HG02623 (cell line): ENCODE data around the gene ASIC4.

Source experiments
- ATAC-seq: cut with Tn5 transposase; IDR thresholded peaks from one replicate; pipeline ENCODE4 v1.9.1; 2021; ENCODE audit warnings: moderate library complexity; ENCODE audit not compliant: unreplicated experiment

Gene ASIC4

DNA sequence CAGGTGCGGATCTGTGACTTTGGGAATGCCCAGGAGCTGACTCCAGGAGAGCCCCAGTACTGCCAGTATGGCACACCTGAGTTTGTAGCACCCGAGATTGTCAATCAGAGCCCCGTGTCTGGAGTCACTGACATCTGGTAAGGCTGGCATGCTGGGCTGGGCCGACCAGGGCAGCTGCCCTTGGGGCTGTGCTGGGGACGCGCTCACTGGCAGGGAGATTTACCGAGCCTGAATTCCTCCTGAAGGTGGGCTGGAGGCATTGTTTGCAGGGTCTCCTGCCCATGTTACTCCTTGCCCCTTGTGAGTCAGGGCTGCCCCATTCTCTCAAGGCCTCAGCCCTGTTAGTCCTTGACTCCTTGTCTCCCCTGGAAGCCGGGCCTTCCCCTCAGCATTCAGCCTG, 34.3 kb upstream of the ASIC4 start:
- ATAC-seq = no peak

DNA sequence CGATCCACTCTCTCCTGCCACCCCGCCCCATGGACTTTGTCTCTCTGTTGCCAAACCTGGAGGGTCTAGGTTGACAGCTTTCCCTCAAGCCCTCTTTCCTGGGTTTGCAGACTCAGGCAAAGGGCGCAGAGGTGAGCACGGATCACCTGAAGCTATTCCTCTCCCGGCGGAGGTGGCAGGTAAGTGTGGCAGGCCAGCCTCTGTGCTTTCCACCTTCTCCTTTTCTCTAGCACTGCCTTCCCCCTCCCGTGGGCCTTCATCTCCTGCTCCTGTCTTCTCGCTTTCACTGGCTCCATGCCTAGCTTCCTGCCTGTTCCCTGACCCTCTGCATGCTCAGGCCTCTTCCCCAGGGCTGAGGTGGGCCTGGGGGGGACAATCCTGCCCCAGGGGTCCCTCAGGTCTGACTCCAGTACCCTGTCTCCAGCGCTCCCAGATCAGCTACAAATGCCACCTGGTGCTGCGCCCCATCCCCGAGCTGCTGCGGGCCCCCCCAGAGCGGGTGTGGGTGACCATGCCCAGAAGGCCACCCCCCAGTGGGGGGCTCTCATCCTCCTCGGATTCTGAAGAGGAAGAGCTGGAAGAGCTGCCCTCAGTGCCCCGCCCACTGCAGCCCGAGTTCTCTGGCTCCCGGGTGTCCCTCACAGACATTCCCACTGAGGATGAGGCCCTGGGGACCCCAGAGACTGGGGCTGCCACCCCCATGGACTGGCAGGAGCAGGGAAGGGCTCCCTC, 31.4 kb upstream of the ASIC4 start:
- no peak for ATAC-seq

DNA sequence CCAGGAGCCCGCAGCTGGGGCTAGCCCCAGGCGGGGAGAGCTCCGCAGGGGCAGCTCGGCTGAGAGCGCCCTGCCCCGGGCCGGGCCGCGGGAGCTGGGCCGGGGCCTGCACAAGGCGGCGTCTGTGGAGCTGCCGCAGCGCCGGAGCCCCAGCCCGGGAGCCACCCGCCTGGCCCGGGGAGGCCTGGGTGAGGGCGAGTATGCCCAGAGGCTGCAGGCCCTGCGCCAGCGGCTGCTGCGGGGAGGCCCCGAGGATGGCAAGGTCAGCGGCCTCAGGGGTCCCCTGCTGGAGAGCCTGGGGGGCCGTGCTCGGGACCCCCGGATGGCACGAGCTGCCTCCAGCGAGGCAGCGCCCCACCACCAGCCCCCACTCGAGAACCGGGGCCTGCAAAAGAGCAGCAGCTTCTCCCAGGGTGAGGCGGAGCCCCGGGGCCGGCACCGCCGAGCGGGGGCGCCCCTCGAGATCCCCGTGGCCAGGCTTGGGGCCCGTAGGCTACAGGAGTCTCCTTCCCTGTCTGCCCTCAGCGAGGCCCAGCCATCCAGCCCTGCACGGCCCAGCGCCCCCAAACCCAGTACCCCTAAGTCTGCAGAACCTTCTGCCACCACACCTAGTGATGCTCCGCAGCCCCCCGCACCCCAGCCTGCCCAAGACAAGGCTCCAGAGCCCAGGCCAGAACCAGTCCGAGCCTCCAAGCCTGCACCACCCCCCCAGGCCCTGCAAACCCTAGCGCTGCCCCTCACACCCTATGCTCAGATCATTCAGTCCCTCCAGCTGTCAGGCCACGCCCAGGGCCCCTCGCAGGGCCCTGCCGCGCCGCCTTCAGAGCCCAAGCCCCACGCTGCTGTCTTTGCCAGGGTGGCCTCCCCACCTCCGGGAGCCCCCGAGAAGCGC, 30.6 kb upstream of the ASIC4 start:
- no peak for ATAC-seq

DNA sequence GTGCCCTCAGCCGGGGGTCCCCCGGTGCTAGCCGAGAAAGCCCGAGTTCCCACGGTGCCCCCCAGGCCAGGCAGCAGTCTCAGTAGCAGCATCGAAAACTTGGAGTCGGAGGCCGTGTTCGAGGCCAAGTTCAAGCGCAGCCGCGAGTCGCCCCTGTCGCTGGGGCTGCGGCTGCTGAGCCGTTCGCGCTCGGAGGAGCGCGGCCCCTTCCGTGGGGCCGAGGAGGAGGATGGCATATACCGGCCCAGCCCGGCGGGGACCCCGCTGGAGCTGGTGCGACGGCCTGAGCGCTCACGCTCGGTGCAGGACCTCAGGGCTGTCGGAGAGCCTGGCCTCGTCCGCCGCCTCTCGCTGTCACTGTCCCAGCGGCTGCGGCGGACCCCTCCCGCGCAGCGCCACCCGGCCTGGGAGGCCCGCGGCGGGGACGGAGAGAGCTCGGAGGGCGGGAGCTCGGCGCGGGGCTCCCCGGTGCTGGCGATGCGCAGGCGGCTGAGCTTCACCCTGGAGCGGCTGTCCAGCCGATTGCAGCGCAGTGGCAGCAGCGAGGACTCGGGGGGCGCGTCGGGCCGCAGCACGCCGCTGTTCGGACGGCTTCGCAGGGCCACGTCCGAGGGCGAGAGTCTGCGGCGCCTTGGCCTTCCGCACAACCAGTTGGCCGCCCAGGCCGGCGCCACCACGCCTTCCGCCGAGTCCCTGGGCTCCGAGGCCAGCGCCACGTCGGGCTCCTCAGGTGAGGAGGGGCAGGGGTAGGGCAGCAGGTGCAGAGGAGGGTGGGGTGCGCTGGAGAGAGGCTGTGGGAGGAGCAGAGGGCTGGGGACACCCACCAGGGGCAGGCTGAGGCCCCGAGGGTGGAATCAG, 29.7 kb upstream of the ASIC4 start:
- no peak for ATAC-seq

DNA sequence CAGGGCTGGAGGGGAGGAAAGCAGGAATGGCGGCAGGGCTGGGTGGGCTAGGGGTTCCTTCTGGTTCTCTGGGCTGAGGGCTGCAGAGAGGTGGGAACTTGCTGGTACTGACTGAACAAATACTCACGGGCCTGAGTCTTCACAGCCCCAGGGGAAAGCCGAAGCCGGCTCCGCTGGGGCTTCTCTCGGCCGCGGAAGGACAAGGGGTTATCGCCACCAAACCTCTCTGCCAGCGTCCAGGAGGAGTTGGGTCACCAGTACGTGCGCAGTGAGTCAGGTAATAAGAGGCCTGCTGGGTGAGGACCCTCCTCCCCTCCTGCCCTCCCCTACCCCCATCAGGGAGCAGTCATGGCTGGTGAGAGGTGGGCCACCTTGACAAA, 29.1 kb upstream of the ASIC4 start:
- ATAC-seq = no peak

DNA sequence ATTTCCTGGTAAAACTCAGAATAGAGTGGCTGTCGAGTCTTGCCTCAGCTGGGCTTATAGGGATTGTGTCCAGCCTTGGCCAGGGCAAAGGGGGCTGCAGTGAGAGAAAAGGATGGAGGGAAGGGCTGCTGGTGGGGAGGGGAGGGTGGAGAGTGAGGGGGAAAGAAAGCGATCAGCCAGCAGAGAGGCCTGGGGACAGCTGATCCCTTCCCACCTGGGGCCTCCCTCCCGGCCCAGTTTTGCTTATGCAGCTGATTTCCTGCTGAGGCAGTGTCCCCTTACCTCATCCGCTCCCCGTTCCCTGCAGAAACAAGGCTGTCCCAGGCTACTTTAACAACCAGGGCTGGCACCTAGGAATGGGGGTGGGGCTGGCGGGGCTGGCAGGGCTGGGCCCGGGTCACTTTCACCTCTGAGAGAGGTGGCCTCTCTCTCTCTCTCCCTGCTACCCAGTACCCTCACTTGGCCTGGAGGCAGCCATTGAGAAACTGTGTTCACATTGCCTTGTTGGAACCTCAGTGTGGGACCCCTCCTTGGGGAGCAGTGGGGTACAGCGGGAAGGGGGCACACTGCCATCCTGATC, 27.8 kb upstream of the ASIC4 start:
- ATAC-seq = no peak

DNA sequence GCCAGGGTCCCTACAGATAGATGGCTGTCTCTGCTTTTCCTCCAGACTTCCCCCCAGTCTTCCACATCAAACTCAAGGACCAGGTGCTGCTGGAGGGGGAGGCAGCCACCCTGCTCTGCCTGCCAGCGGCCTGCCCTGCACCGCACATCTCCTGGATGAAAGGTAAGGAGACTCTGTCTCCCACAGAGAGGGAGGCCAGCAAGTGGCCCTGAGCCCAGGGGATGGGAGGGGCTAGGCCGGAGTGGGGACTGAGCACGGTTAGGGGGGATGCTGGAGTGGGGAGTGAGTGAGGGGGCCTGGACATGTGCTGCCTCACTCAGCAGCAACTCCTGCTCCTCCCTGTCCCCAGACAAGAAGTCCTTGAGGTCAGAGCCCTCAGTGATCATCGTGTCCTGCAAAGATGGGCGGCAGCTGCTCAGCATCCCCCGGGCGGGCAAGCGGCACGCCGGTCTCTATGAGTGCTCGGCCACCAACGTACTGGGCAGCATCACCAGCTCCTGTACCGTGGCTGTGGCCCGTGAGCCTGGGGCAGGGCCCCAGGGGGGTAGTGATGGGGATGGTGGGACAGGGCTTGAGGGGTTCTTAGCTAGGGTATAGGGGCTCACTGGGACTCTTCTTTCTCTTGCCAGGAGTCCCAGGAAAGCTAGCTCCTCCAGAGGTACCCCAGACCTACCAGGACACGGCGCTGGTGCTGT, 26.0 kb upstream of the ASIC4 start:
- ATAC-seq = no peak

- no peak for ATAC-seq
Measured at GRCh38 chr2:219488844-219489194, 25.5 kb upstream of the ASIC4 start.

DNA sequence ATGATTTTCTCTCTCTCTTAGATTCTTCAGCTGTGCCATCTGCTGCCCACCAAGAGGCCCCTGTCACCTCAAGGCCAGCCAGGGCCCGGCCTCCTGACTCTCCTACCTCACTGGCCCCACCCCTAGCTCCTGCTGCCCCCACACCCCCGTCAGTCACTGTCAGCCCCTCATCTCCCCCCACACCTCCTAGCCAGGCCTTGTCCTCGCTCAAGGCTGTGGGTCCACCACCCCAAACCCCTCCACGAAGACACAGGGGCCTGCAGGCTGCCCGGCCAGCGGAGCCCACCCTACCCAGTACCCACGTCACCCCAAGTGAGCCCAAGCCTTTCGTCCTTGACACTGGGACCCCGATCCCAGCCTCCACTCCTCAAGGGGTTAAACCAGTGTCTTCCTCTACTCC, 25.0 kb upstream of the ASIC4 start:
- ATAC-seq = no peak

- ATAC-seq = no peak
Measured at GRCh38 chr2:219490186-219490585, 24.1 kb upstream of the ASIC4 start.

DNA sequence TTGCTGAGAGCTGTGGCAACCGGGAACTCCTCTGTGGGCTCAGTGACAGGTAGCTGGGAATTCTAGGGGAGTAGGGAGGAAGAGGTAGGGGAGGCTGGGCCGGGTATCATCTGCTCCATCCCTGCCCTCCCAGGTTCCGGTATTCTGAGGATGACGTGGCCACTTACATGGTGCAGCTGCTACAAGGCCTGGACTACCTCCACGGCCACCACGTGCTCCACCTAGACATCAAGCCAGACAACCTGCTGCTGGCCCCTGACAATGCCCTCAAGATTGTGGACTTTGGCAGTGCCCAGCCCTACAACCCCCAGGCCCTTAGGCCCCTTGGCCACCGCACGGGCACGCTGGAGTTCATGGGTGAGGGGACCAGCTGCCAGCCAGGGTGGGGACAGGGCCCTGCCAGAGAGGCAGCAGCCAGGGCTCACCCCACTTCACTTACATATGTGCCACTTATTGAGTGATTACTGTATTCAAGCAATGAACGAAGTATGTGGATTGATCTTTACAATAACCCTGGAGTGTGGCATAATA, 23.6 kb upstream of the ASIC4 start:
- no peak for ATAC-seq

DNA sequence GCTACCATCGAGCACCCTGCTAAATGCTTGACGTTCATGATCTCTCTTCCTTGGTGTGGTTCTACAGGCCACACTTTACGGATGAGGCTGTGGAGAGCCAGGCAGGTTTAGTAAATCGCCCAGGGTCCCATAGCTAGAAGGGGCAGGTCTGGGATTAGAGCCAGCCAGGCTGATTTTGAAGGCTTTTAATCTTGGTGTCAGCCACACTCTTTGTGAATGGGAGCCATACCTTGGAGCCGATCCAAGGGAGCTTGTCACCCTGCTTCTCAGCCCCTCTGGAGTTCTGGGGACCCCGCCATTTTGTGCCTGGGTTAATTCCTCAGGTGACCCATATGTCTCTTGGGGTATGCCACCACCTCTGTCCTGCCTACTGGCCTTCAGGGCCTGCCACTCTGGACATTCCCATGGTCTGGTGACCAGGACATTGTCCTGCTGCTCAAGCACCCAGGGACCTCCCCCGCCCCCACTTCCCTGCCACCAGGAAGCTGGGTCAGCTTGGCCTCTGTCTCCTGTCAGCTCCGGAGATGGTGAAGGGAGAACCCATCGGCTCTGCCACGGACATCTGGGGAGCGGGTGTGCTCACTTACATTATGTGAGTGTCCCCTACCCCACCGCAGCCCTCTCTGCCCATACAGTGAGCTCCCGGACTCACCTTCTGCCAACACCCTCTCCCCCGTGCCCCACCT, 22.9 kb upstream of the ASIC4 start:
- no peak for ATAC-seq

- ATAC-seq = no peak
Measured at GRCh38 chr2:219492575-219492974, 21.7 kb upstream of the ASIC4 start.

GRCh38 chr2:219493086-219493485, 21.2 kb upstream of the ASIC4 start:
- no peak for ATAC-seq

GRCh38 chr2:219494952-219495530, 19.2 kb upstream of the ASIC4 start:
- ATAC-seq = no peak

GRCh38 chr2:219495531-219496122, 18.7 kb upstream of the ASIC4 start:
- ATAC-seq = no peak

GRCh38 chr2:219496247-219496824, 17.9 kb upstream of the ASIC4 start:
- ATAC-seq = no peak

DNA sequence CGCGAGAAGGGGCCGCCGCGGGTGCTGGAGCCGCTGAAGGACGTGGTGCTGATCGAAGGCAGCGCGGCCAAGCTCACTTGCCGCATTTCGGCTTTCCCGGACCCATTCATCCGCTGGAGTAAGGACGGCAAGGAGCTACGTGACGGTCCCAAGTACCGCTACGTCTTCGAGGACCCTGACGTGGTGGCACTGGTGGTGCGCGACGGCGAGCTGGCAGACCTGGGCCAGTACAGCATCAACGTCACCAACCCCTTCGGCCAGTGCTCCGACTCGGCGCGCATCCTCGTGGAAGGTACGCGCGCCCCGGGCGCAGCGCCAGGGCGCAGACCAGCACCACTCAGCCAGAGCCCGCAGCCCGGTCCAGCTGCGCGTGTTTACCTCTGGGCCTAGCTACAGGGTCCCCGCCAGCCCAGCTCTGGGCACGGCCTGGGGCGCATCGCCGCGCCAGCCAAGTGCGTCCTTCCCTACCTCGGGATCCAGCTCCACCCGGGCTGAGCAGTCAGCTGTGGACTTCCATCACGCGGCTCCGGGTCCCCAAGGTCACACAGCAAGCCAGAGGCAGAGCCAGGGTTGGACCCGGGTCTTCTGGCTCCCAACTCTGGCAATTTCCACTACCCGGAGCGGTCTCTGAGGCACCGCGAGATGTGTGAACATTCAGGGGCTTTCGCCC, 17.3 kb upstream of the ASIC4 start:
- no peak for ATAC-seq
